OCI-LY7 (cell line): ENCODE results near the gene NOD2.

Experiments
- EZH2phosphoT487 ChIP-seq: fragments of 200-600 bp; sonication (generic); IDR thresholded peaks from 2 replicates; pipeline ENCODE4 v1.6.1; 2018; ENCODE audit warnings: low read depth, borderline replicate concordance, mild to moderate bottlenecking, mixed run types, antibody characterized with exemption, low read length, moderate library complexity, mixed read lengths
- TF ChIP-seq, protein P1 (sequence below): fragments of 200-600 bp; sonication (generic); conservative IDR thresholded peaks from 2 replicates; pipeline ENCODE4 v1.5.1; 2014; ENCODE audit warnings: mild to moderate bottlenecking, antibody characterized with exemption, low read length, moderate library complexity, mixed read lengths

GRCh38 chr16:50705436-50706110, 12.2 kb downstream of the NOD2 start:
- TF ChIP-seq, protein P1, sequence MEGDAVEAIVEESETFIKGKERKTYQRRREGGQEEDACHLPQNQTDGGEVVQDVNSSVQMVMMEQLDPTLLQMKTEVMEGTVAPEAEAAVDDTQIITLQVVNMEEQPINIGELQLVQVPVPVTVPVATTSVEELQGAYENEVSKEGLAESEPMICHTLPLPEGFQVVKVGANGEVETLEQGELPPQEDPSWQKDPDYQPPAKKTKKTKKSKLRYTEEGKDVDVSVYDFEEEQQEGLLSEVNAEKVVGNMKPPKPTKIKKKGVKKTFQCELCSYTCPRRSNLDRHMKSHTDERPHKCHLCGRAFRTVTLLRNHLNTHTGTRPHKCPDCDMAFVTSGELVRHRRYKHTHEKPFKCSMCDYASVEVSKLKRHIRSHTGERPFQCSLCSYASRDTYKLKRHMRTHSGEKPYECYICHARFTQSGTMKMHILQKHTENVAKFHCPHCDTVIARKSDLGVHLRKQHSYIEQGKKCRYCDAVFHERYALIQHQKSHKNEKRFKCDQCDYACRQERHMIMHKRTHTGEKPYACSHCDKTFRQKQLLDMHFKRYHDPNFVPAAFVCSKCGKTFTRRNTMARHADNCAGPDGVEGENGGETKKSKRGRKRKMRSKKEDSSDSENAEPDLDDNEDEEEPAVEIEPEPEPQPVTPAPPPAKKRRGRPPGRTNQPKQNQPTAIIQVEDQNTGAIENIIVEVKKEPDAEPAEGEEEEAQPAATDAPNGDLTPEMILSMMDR, result no peak
- TF ChIP-seq EZH2phosphoT487, result no peak
